KOPT-K1 (cell line): Measurements from ENCODE around the gene ZBTB40.

Experiments
- H3K27ac ChIP-seq: fragments of 200-600 bp; sonication (generic); 2 replicates; pipeline ENCODE4 v1.5.1; 2016; ENCODE audit warnings: antibody characterized with exemption, mild to moderate bottlenecking, low read depth, low read length; ENCODE audit not compliant: poor library complexity, severe bottlenecking
- H3K36me3 ChIP-seq: fragments of 200-600 bp; sonication (generic); 2 replicates; pipeline ENCODE4 v1.5.1; 2017; ENCODE audit warnings: antibody characterized with exemption, mild to moderate bottlenecking, low read length, moderate library complexity; ENCODE audit not compliant: insufficient read depth
- H3K9me3 ChIP-seq: fragments of 200-600 bp; sonication (generic); 2 replicates; pipeline ENCODE4 v1.5.1; 2017; ENCODE audit warnings: antibody characterized with exemption, low read length, mild to moderate bottlenecking; ENCODE audit not compliant: insufficient read depth, poor library complexity, severe bottlenecking

ZBTB40 gene

DNA sequence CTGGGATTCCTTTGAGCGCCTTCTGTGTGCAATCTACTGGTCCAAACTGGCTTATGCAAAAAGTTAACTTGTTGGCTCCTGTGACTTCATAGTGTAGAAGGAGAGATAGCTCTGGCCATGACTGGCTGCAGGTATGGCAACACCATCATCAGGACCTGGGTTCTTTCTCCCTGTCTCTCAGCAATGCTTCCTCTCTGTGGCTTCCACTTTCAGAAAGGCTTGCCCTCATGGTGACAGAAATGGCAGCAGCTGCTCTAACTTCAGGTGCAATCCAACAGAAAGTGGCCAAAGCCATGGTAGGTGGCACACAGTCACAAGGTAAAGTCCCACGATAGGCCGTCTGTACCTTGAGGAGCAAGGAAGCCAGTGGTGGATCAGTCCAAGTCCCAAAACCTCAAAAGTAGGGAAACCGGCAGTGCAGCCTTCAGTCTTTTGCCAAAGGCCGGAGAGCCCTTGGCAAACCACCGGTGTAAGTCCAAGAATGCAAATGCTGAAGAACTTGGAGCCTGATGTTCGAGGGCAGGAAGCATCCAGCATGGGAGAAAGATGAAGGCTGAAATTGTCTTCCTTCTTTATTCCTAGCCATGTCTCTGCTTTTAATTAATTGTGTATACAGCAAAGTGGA, 45.0 kb downstream of the ZBTB40 start:
- Histone ChIP-seq H3K9me3 (no peaks in the 10 kb centered on the region), H3K36me3 (peaks cover 45% of the 10 kb centered on the region), H3K27ac (no peak overlapping the region)

DNA sequence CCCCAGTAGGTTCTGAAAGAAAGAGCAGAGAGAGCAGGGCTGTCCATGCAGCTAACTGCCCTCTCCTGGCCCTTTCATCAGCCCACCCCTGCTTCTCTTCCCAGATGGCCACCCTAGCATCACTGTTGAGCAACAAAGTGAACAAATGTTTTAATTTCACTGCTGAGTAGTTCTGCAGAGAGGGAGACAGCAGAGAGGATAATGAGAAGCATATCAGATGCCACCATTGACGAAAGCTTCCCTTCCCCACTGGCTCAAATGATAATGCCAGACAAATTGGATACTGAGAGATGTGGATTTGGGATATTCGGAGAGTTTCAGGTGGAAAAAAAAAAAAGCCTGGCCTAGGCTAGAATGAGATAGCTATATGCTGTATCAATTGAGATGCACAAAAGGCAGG, 46.8 kb downstream of the ZBTB40 start:
- Histone ChIP-seq H3K9me3 (no peaks in the 10 kb centered on the region), H3K36me3 (peaks cover 38% of the 10 kb centered on the region), H3K27ac (no peak overlapping the region)

DNA sequence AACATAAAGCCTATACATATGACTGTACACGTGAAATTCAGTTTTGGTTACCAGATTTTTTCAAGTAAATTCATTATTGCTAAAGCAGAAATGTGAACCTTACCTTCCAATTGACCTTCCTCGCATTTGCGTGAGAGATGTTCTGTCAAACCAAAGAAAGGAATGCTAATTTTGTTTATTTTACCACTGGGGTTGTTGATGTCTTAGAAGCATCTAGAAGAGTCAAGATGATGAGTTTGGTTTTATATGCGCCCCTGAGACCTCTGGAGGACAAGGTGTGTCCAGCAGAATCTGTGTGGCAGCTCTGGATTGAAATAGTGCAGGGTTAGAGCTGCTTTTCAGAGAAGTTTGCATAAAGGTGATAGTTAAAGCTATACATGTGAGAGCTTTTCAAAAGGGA, 48.4 kb downstream of the ZBTB40 start:
- H3K9me3 ChIP-seq: no peaks in the 10 kb centered on the region
- H3K27ac ChIP-seq: no peak overlapping the region
- H3K36me3 ChIP-seq: peaks cover 24% of the 10 kb centered on the region

DNA sequence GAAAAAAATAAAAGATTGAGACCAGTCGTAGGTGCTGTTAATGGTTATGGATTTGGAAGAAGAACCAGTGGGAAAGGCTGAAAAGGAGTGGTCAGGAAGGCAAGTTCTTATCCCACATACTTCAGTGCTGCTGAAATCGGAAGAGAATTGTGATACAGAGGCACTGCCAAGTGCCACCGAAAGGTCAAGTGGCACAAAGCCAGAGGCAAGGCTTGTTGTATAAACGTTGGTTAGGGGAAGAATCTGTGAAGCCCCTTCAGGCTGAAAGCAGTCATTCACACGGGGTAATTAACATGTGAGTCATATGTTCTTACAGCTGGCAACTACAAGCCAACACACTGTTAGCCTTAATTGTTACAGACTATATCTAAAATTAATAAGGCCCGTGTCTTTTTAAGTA, 48.8 kb downstream of the ZBTB40 start:
- peaks cover 22% of the 10 kb centered on the region for H3K36me3 ChIP-seq
- H3K27ac ChIP-seq: no peak overlapping the region
- H3K9me3 ChIP-seq: no peaks in the 10 kb centered on the region

DNA sequence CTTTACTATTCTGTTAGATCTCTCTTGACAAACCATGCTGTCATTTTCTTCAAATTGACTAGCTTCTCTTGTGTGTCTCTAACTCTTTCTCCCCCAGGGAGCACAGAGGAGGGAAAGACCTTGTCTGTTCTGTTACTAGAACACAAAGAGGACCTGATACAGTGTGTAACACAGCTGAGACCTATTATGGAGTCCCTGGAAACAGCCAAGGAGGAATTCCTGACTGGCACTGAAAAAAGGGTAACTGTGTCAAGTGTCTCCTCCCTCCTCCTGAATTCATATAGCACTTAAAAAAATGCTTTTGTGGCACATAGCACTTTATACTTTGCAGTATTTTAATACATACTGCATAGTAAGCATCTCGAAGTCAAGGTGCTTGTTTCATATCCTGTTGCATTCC, 50.6 kb downstream of the ZBTB40 start:
- H3K27ac ChIP-seq: no peak overlapping the region
- no peaks in the 10 kb centered on the region for H3K9me3 ChIP-seq
- H3K36me3 ChIP-seq: peaks cover 28% of the 10 kb centered on the region

DNA sequence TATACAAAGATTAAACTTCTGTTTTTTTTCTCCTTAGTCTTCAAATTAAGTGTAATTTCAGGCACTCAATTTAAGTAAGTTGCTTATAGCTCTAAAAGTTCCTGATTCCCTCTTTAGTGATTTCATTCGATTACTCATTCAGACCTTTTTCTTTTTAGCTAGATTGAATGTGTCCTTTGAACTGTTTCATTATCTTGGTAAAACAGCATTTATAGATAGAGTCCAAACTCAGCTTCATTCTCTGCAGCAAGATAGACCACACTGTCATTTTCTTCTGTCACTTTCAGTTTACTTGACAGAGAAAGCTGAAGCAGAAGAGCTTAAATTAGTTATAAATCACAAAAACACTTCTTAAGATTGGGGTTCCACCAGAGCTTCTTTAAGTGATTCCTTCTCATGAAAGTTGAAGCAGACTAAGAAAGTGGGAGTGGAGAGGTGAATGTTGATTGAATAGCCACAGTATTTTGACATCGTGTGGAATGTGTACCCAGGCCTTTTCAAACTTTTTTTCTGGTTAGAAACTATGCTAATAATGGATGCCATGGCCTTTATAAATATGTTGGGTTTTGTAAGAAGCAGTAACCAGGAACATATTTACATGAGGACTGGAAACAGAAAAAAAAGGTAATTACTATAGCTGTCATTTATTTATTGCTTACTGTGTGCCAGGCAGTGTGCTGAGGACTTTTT, 52.2 kb downstream of the ZBTB40 start:
- H3K9me3 ChIP-seq: no peaks in the 10 kb centered on the region
- no peak overlapping the region for H3K27ac ChIP-seq
- peaks cover 45% of the 10 kb centered on the region for H3K36me3 ChIP-seq

DNA sequence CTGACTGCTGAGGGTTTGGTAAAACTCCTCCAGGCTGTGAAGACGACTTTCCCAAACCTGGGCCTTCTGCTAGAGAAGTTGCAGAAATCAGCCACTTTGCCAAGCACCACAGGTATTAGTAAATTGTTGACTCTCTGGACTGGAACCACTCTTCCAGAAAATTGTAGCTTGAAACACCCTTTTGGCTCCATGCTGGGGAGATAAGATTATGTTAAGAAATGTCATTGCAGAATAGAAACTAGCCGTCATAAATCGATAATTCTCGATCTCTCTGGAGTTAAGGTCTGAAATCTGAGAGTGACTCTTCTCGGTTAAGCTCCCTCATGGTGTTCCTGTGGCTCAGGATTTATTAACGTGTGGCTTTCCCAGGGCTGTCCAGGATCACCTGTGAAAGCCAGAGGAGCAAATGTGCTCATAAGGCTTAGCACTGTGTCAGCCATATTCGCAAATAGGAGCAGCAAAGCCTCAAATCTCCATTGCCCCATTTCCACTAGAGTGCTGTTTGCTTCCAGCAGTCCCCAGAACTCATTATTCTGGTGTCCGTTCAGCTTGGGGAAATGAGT, 54.6 kb downstream of the ZBTB40 start:
- Histone ChIP-seq H3K9me3 (no peaks in the 10 kb centered on the region), H3K27ac (no peak overlapping the region), H3K36me3 (peaks cover 68% of the 10 kb centered on the region)

DNA sequence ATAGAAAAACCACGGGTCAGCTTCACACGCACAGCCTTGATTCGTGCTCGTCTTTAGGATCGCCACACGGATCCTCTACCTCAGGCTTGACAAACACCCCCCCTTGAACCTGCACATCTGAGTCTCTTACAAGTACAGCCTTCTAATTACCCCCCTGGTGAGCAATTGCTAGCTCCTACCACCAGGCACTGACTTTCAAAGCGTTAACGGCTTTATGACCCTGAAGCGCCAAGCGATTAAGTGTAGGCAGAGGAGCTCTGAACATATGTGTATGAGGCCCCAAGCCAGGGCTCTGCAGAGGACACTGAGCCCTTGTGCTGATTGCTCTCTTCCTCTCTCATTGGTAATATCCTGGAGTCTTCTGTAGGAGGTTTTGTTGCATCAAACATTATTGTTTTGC, 55.9 kb downstream of the ZBTB40 start:
- Histone ChIP-seq H3K36me3 (peaks cover 70% of the 10 kb centered on the region), H3K27ac (no peak overlapping the region), H3K9me3 (no peaks in the 10 kb centered on the region)

DNA sequence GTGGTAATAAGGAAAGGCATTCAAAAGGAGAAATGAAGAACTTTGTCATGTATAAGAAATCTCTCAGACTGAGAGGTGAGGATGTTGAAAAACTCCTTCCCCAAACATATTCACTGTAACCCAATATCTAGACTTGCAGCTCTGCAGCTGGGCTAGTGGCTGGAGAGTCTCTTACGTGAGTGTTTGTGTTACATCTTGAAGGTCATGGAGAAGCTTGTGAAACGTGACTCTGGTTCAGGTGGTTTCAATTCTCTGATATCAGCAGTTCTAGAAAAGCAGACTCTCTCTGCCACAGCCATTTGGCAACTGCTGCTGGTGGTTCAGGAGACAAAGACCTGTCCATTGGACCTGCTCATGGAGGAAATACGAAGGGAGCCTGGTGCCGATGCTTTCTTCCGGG, 56.7 kb downstream of the ZBTB40 start:
- H3K36me3 ChIP-seq: peaks cover 77% of the 10 kb centered on the region

DNA sequence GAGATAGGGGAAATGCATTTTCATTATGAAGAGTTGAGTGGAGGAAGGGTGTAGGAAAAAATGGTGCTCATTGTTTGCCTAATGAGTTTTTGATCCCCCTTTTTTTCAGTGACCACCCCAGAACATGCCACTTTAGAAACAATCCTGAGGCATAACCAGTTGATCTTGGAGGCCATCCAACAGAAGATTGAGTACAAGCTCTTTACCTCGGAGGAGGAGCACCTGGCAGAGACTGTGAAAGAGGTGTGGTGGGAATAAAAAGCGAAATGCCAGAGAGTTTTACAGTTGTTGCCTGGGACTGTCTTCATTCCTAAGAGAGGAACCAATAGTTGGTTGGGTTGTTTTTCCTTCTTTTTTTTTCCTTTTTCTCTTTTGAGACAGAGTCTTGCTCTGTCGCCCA, 57.3 kb downstream of the ZBTB40 start:
- Histone ChIP-seq H3K9me3 (no peaks in the 10 kb centered on the region), H3K36me3 (peaks cover 79% of the 10 kb centered on the region), H3K27ac (no peak overlapping the region)

More for the DNA sequence above, 56.7 kb downstream of the ZBTB40 start:
- H3K27ac ChIP-seq: no peak overlapping the region
- H3K9me3 ChIP-seq: no peaks in the 10 kb centered on the region

DNA sequence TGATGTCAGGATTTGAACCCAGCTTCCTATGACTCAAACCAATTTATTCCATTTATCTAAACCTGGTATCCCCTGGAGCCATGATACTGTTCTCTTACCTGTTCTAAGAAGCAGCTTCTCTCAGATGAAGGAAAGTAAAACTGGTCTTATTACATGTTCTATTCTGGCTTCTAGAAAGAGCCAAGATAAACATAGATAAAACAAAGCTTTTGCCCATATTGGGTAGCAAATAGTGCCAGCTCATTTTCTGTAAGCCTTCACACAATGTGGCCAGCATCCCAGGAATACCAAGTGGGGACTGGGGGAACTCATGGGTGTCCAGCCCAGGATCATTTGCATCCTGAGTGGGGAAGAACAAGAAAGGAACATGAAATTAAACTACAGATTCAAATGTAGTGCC, 58.2 kb downstream of the ZBTB40 start:
- Histone ChIP-seq H3K27ac (no peak overlapping the region), H3K36me3 (peaks cover 88% of the 10 kb centered on the region), H3K9me3 (no peaks in the 10 kb centered on the region)

DNA sequence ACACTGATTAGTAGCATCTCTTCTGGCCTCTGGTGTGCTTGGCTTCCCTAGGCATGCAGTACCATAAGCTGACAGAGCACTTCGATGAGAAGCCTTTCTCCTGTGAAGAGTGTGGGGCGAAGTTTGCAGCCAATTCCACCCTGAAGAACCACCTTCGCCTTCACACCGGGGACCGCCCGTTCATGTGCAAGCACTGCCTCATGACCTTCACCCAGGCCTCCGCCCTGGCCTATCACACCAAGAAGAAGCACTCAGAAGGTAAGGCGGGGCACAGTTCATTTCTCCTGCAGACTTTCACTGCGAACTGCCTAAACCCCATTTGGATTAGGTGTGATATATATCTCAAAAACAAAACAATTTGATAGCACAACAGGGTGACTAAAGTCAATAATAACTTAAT, 61.2 kb downstream of the ZBTB40 start:
- peaks cover 96% of the 10 kb centered on the region for H3K36me3 ChIP-seq
- H3K9me3 ChIP-seq: no peaks in the 10 kb centered on the region
- H3K27ac ChIP-seq: no peak overlapping the region

DNA sequence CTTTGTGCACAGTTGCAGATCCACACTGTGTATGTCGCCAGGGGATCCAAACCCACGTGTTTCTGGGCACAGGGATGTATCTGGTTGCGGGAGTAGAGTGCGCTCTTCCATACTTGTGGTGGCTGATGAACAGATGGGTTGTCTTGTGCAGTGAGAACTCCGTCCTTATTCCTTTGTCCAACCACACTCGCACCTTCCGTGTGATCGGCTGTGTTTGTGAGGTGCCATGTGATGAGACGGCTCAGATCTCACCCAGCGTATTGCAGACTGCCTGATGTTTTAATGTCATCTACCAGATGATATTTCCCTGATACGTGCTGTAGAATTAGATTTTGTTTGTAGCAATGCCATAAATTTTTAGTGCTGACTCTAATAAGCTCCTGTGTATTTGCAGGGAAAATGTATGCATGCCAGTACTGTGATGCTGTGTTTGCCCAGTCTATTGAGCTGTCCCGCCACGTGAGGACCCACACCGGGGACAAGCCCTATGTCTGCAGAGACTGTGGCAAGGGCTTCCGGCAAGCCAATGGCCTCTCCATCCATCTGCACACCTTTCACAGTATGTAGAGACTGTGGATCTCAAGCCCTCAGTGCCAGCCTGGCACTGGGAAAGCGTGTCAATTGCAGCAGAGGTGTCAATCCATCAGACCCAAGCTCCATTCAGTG, 65.4 kb downstream of the ZBTB40 start:
- Histone ChIP-seq H3K9me3 (no peaks in the 10 kb centered on the region), H3K36me3 (peaks cover 96% of the 10 kb centered on the region), H3K27ac (no peak overlapping the region)

DNA sequence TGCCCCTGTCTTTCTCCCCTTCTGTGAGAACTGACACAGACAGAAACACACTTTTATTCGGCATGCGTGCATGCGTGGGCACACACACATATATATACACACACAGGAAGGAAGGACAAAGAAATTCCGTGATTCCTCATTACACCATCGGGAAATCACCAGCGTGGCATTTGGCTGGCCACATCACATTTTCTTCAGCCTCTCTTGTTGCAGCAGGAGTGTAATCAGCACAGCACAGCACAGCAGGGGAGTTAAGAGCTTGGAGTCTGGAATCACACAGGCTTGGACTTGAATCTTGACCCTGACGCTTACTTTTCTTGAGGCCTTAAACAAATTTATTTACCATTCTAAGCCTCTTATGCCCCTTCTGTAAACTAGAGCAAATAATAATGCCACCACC, 66.3 kb downstream of the ZBTB40 start:
- no peak overlapping the region for H3K27ac ChIP-seq
- peaks cover 92% of the 10 kb centered on the region for H3K36me3 ChIP-seq
- H3K9me3 ChIP-seq: no peaks in the 10 kb centered on the region

DNA sequence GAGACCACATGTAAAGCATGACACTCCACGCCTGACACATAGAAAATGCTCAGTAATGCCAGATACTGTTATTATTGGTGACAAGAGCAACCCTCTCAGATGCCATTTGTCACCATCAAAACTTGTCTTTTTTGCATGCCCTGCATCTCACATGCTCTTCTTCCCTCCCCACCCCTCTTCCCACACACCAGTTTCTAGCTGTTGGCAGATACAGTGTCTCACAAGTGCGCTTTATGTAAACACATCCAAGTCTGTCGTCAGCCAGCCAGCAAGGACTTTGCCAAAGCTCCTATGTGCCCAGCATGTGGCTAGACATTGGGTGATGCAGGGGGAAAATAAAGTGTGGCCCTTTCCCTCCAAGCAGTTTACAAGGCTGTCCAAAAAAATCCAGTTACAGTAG, 66.7 kb downstream of the ZBTB40 start:
- H3K36me3 ChIP-seq: peaks cover 92% of the 10 kb centered on the region
- H3K9me3 ChIP-seq: no peaks in the 10 kb centered on the region
- no peak overlapping the region for H3K27ac ChIP-seq
